Loucy (cell line): ENCODE results near the gene DLL1.

Source experiments
- H2AFZ ChIP-seq: fragments of 200-600 bp; sonication (generic); 2 replicates; pipeline ENCODE4 v1.6.0; 2016; ENCODE audit warnings: antibody characterized with exemption, mild to moderate bottlenecking, low read length, moderate library complexity
- H3F3A ChIP-seq: fragments of 200-600 bp; 2 replicates; pipeline ENCODE4 v1.6.0; 2016; ENCODE audit warnings: antibody characterized with exemption, low read depth, mild to moderate bottlenecking
- H3K27me3 ChIP-seq: fragments of 200-600 bp; sonication (generic); 2 replicates; pipeline ENCODE4 v1.6.1; 2014; ENCODE audit warnings: low read length, mild to moderate bottlenecking; ENCODE audit not compliant: insufficient read depth, poor library complexity, severe bottlenecking
- H3K36me3 ChIP-seq: fragments of 200-600 bp; sonication (generic); 2 replicates; pipeline ENCODE4 v1.6.1; 2016; ENCODE audit warnings: low read length; ENCODE audit not compliant: insufficient read depth
- H3K4me1 ChIP-seq: fragments of 200-600 bp; sonication (generic); 2 replicates; pipeline ENCODE4 v1.5.1; 2014; ENCODE audit warnings: low read length, mild to moderate bottlenecking; ENCODE audit not compliant: insufficient read depth, poor library complexity, severe bottlenecking
- H3K4me2 ChIP-seq: fragments of 200-600 bp; sonication (generic); 2 replicates; pipeline ENCODE4 v1.6.0; 2014; ENCODE audit warnings: antibody characterized with exemption, low read length, low read depth, mild to moderate bottlenecking; ENCODE audit not compliant: poor library complexity, severe bottlenecking
- H3K4me3 ChIP-seq: fragments of 200-600 bp; sonication (generic); 2 replicates; pipeline ENCODE4 v1.5.1; 2014; ENCODE audit warnings: low read length, mild to moderate bottlenecking, mixed read lengths; ENCODE audit not compliant: poor library complexity, severe bottlenecking
- H3K79me2 ChIP-seq: fragments of 200-600 bp; sonication (generic); 2 replicates; pipeline ENCODE4 v1.6.1; 2014; ENCODE audit warnings: low read length; ENCODE audit not compliant: insufficient read depth
- H3K9ac ChIP-seq: fragments of 200-600 bp; sonication (generic); 2 replicates; pipeline ENCODE4 v1.6.0; 2014; ENCODE audit warnings: mild to moderate bottlenecking, low read depth, low read length, moderate library complexity; ENCODE audit not compliant: poor library complexity, severe bottlenecking
- H3K9me2 ChIP-seq: fragments of 200-600 bp; sonication (generic); replicated peaks from 2 replicates; pipeline ENCODE4 v1.6.1; 2016; ENCODE audit warnings: low read depth, low read length, mixed read lengths
- H3K9me3 ChIP-seq: fragments of 200-600 bp; sonication (generic); 2 replicates; pipeline ENCODE4 v1.6.1; 2014; ENCODE audit warnings: mild to moderate bottlenecking, antibody characterized with exemption, low read length, low read depth; ENCODE audit not compliant: insufficient read depth
- H4K20me1 ChIP-seq: fragments of 200-600 bp; sonication (generic); 2 replicates; pipeline ENCODE4 v1.6.0; 2014; ENCODE audit warnings: antibody characterized with exemption, low read length, mild to moderate bottlenecking; ENCODE audit not compliant: insufficient read depth, poor library complexity, severe bottlenecking
- EZH2phosphoT487 ChIP-seq: fragments of 200-600 bp; IDR thresholded peaks from 2 replicates; pipeline ENCODE4 v1.6.1; 2018; ENCODE audit warnings: antibody characterized with exemption, mild to moderate bottlenecking, moderate library complexity, borderline replicate concordance
- TF ChIP-seq, protein P1 (sequence below): fragments of 200-600 bp; sonication (generic); conservative IDR thresholded peaks from 2 replicates; pipeline ENCODE4 v1.5.1; 2014; ENCODE audit warnings: mild to moderate bottlenecking, antibody characterized with exemption, low read length

DLL1 gene

DNA sequence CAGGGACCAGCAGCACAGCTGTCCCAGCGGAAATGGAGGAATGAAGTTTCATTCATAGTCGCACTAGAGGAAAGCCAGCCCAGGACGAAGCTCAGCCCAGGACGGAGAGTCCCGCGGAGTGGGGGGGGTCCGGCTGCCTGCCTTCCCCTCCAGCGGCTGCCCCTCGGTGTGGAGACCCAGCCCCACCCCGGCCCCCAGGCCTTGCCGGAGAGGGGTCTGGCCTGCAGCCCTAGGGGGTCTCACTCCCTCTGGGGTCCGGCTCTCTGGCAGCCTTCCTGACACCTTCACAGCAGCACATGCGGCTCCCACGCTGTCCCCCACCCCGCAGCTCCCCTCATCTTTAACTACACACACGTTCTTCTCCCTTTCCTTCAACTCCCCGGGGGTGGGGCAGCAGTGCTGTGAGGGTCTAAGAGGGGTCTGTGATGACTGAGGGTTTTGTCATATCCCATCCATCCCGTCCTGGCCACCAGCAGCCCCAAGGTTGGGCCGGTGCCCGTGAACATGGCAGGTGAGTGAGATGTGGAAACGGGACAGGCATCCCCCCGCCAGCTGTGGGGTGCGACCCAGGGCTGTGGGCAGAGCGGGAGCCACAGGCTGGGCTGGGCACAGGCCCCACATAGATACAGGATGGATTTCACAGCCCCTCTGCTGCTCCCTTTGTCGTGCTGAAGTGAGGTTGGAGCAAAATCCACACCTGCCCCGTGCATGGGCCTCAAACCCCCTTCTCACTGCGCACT is 41.8 kb downstream of the DLL1 start:
- Histone ChIP-seq H3K79me2 (no peaks in the 10 kb centered on the region), H3K27me3 (no peaks in the 10 kb centered on the region)

DNA sequence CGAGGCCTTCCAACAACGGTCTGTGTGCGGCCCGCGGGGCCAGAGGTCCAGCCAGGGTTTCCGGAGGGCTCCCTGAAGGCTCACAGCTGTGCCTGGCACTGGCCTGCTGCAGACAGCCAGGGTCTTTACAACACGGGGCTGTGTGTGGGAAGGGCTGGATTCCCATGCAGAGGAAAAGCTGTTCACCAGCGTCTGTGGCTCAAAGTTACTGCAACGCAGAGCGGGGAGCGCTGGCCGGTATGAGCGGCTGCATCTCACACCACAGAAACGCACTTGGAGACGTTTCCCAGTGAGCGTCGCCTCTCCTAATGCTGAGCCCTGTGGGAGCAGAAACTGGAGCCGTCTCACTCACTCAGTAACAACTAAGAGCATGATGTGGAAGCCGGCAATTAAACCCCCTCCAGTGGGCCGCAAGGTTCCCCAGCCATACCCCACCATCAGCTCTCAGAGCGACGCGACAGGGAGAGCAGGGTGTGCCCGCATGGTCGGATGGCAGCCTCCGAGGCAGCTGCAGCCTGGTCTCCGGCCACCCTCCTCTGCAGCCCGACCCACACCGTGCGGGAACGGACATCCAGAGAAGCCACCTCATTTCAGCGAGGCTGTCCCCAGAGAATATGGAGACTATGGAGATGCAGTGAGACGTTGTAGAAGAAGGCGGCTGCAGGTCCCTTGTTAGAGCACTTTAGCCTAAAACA is 42.6 kb downstream of the DLL1 start:
- H3K4me1 ChIP-seq, result no peaks in the 10 kb centered on the region
- no peak overlapping the region for H3K4me3 ChIP-seq
- no peaks in the 10 kb centered on the region for H3K9me3 ChIP-seq
- H3K4me2 ChIP-seq, result no peak overlapping the region
- H3K9me2 ChIP-seq, result no peaks in the 10 kb centered on the region
- TF ChIP-seq, protein P1, sequence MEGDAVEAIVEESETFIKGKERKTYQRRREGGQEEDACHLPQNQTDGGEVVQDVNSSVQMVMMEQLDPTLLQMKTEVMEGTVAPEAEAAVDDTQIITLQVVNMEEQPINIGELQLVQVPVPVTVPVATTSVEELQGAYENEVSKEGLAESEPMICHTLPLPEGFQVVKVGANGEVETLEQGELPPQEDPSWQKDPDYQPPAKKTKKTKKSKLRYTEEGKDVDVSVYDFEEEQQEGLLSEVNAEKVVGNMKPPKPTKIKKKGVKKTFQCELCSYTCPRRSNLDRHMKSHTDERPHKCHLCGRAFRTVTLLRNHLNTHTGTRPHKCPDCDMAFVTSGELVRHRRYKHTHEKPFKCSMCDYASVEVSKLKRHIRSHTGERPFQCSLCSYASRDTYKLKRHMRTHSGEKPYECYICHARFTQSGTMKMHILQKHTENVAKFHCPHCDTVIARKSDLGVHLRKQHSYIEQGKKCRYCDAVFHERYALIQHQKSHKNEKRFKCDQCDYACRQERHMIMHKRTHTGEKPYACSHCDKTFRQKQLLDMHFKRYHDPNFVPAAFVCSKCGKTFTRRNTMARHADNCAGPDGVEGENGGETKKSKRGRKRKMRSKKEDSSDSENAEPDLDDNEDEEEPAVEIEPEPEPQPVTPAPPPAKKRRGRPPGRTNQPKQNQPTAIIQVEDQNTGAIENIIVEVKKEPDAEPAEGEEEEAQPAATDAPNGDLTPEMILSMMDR, result no peak
- TF ChIP-seq EZH2phosphoT487, result no peak
- no peak overlapping the region for H2AFZ ChIP-seq
- H3K27me3 ChIP-seq, result no peaks in the 10 kb centered on the region
- H3K79me2 ChIP-seq, result no peaks in the 10 kb centered on the region
- no peaks in the 10 kb centered on the region for H3F3A ChIP-seq
- no peaks in the 10 kb centered on the region for H3K36me3 ChIP-seq
- no peak overlapping the region for H3K9ac ChIP-seq
- no peaks in the 10 kb centered on the region for H4K20me1 ChIP-seq

More for the DNA sequence above, 41.8 kb downstream of the DLL1 start:
- Histone ChIP-seq H3K9ac (no peak overlapping the region), H3K4me1 (no peaks in the 10 kb centered on the region), H3K4me2 (no peak overlapping the region), H3K9me2 (no peaks in the 10 kb centered on the region), H3K36me3 (no peaks in the 10 kb centered on the region), H3K4me3 (no peak overlapping the region), H3K9me3 (no peaks in the 10 kb centered on the region), H4K20me1 (no peaks in the 10 kb centered on the region), H2AFZ (no peak overlapping the region), H3F3A (no peaks in the 10 kb centered on the region)
- no peak for TF ChIP-seq EZH2phosphoT487
- TF ChIP-seq, protein P1, result no peak

DNA sequence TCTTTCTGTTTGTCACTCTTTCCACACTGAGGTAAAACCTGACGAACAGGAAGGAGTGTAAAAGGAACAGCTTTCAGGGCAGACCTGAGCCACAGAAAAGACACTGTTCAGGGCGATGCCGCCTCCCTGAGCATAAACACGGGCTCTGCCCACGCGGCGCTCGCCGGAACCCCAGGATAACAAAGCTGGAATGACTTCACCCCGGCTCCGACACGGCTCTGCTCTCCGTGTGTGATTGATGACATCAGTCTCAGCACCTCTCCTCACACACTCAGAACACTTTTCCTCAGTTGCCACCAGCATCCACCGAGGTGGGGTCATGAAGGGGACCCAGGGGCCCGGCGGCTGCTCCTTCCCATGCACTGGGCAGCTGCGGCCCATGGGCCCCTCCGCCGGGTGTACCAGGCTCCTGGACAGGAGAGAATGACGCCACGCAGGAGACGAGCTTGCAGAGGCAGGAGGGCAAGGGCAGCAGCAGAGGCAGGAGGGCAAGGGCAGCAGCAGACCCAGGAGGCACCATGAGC is 43.6 kb downstream of the DLL1 start:
- no peak overlapping the region for H2AFZ ChIP-seq
- no peak overlapping the region for H3K4me2 ChIP-seq
- no peak overlapping the region for H3K4me3 ChIP-seq
- H3K27me3 ChIP-seq, result no peaks in the 10 kb centered on the region
- H3K9ac ChIP-seq, result no peak overlapping the region
- H4K20me1 ChIP-seq, result no peaks in the 10 kb centered on the region
- H3F3A ChIP-seq, result no peaks in the 10 kb centered on the region
- no peaks in the 10 kb centered on the region for H3K4me1 ChIP-seq
- no peak for TF ChIP-seq EZH2phosphoT487
- TF ChIP-seq, protein P1, result no peak
- no peaks in the 10 kb centered on the region for H3K9me3 ChIP-seq
- H3K9me2 ChIP-seq, result no peaks in the 10 kb centered on the region
- no peaks in the 10 kb centered on the region for H3K36me3 ChIP-seq
- H3K79me2 ChIP-seq, result no peaks in the 10 kb centered on the region
